ENCODE results near the gene TRIAP1.

- TF ChIP-seq POLR2A (IDR thresholded peaks at IDR 0.05) (no peak), CTCF (IDR thresholded peaks at IDR 0.05) (no peak)
These were observed 24.5 kb downstream of the TRIAP1 start for GRCh38 chr12:120421701-120422100.

All from esophagus squamous epithelium (tissue), 4 donors.